Measurements from ENCODE around the gene CGN. TPM values are rescaled to one million over a fixed set of nuclear protein-coding genes. Genes with fewer than 3 reads are reported as not detected.
A peak's percentile ranks its signal among the peaks of the same experiment; 100 is the strongest.

CGN gene
- total RNA-seq, 2 donors from 2014 or later = 3.3 to 5.4 TPM

GRCh38 chr1:151508833-151509232 is 2.4 kb upstream of the CGN start:
- Histone ChIP-seq H3K4me3 (no peak overlapping the region), H3K27me3 (no peaks in the 10 kb centered on the region), H3K27ac (no peak overlapping the region), H3K36me3 (no peaks in the 10 kb centered on the region), H3K9me3 (no peaks in the 10 kb centered on the region), H3K4me1 (peaks cover 0 to 20% of the 10 kb centered on the region in 2 donors)
- no peak for DNase-seq (ENCODE audit: low spot score)
- no peak for TF ChIP-seq CTCF (IDR thresholded peaks at IDR 0.05)

- H3K9me3 ChIP-seq = no peaks in the 10 kb centered on the region
- no peaks in the 10 kb centered on the region for H3K36me3 ChIP-seq
- no peak for TF ChIP-seq CTCF (IDR thresholded peaks at IDR 0.05)
Observed at GRCh38 chr1:151509350-151510019, 1.7 kb upstream of the CGN start.

GRCh38 chr1:151510020-151510405 is 1.2 kb upstream of the CGN start:
- Histone ChIP-seq H3K27me3 (no peaks in the 10 kb centered on the region), H3K27ac (no peak overlapping the region), H3K4me3 (no peak overlapping the region), H3K9me3 (no peaks in the 10 kb centered on the region), H3K4me1 (peaks cover 0 to 20% of the 10 kb centered on the region in 2 donors), H3K36me3 (no peaks in the 10 kb centered on the region)
- no peak for DNase-seq (ENCODE audit: low spot score)
- no peak for TF ChIP-seq CTCF (IDR thresholded peaks at IDR 0.05)

More at GRCh38 chr1:151509350-151510019, 1.7 kb upstream of the CGN start:
- DNase-seq (ENCODE audit: low spot score) = no peak
- H3K4me1 ChIP-seq = peaks cover 0 to 20% of the 10 kb centered on the region in 2 donors
- H3K27me3 ChIP-seq = no peaks in the 10 kb centered on the region
- H3K4me3 ChIP-seq = no peak overlapping the region
- no peak overlapping the region for H3K27ac ChIP-seq

- peak overlapping the region; percentile 47 to 71 for H3K4me3 ChIP-seq
- TF ChIP-seq CTCF (IDR thresholded peaks at IDR 0.05) = no peak
- peak overlapping the region in 1 of 2 donors; percentile 7 for H3K27ac ChIP-seq
- DNase-seq (ENCODE audit: low spot score) = no peak
- no peaks in the 10 kb centered on the region for H3K9me3 ChIP-seq
- peaks cover 0 to 20% of the 10 kb centered on the region in 2 donors for H3K4me1 ChIP-seq
- no peaks in the 10 kb centered on the region for H3K36me3 ChIP-seq
- H3K27me3 ChIP-seq = no peaks in the 10 kb centered on the region
Observed at GRCh38 chr1:151510614-151510956, 602 bp upstream of the CGN start.

GRCh38 chr1:151511636-151512215 is 539 bp downstream of the CGN start:
- Histone ChIP-seq H3K27ac (peak overlapping the region in 1 of 2 donors; percentile 40), H3K4me1 (peaks cover 0 to 20% of the 10 kb centered on the region in 2 donors), H3K36me3 (no peaks in the 10 kb centered on the region), H3K27me3 (no peaks in the 10 kb centered on the region), H3K9me3 (no peaks in the 10 kb centered on the region), H3K4me3 (peak overlapping the region; percentile 47 to 71)
- peak; percentile 59 for DNase-seq (ENCODE audit: low spot score)
- no peak for TF ChIP-seq CTCF (IDR thresholded peaks at IDR 0.05)
